Measurements from ENCODE around the gene FRAT2.

The FRAT2 gene

GRCh38 chr10:97323501-97323900 lies 11.0 kb downstream of the FRAT2 start:
- no peak for DNase-seq

- DNase-seq = no peak
Measured at GRCh38 chr10:97321804-97322190, 12.7 kb downstream of the FRAT2 start.

GRCh38 chr10:97321032-97321803 lies 13.3 kb downstream of the FRAT2 start:
- DNase-seq = no peak

GRCh38 chr10:97320480-97321031 lies 14.0 kb downstream of the FRAT2 start:
- peak in 1 of 2 donors; percentile 23 for DNase-seq

- DNase-seq = peak; percentile 46 to 60
Measured at GRCh38 chr10:97319671-97320479, 14.7 kb downstream of the FRAT2 start.

GRCh38 chr10:97318772-97319651 lies 15.5 kb downstream of the FRAT2 start, which contains the start of gene FRAT1:
Gene FRAT1 (plus strand): TSS chr10:97319271. CDS start chr10:97319454, 183 bp downstream.
- peak; percentile 88 to 89 for DNase-seq

GRCh38 chr10:97314671-97315070 lies 19.9 kb downstream of the FRAT2 start:
- no peak for DNase-seq

GRCh38 chr10:97312897-97313296 lies 21.6 kb downstream of the FRAT2 start:
- DNase-seq = no peak

- no peak for DNase-seq
Measured at GRCh38 chr10:97311111-97311626, 23.4 kb downstream of the FRAT2 start.

GRCh38 chr10:97307866-97308780 lies 26.4 kb downstream of the FRAT2 start:
- no peak for DNase-seq

GRCh38 chr10:97307441-97307840 lies 27.1 kb downstream of the FRAT2 start:
- DNase-seq = no peak

- no peak for DNase-seq
Measured at GRCh38 chr10:97302088-97302791, 32.3 kb downstream of the FRAT2 start.

- no peak for DNase-seq
Measured at GRCh38 chr10:97300980-97301379, 33.5 kb downstream of the FRAT2 start.

- no peak for DNase-seq
Measured at GRCh38 chr10:97298223-97298571, 36.3 kb downstream of the FRAT2 start.

GRCh38 chr10:97297556-97298222 lies 36.8 kb downstream of the FRAT2 start:
- DNase-seq = no peak

GRCh38 chr10:97292862-97293198 lies 41.7 kb downstream of the FRAT2 start:
- DNase-seq = no peak

- DNase-seq = peak; percentile 92
Measured at GRCh38 chr10:97292097-97292861, 42.2 kb downstream of the FRAT2 start, which contains the start of gene ARHGAP19. Gene ARHGAP19 (minus strand): TSS chr10:97292637. CDS start chr10:97292627, 10 bp downstream.

GRCh38 chr10:97291357-97292096 lies 43.0 kb downstream of the FRAT2 start:
- DNase-seq = no peak

Data from activated CD4-positive, alpha-beta T cell treated with anti-CD3 and anti-CD28 coated beads for 4 hours (primary cell).